Suprapubic skin (tissue), 4 donors: ENCODE data around the gene CYP2C18. TPM values are rescaled to one million over a fixed set of nuclear protein-coding genes. Genes with fewer than 3 reads are reported as not detected.
"Not testable (repeated sequence)": the region's sequence is repeated elsewhere in the genome, so short reads cannot be mapped to it uniquely, and the experiment has no call there.

ENCODE experiments used
- DNase-seq, 2 donors: peaks; one replicate each; pipeline ENCODE4 v3.0.0-alpha.2; 2019; ENCODE audit warnings: low spot score in 2 of 2
- H3K27ac ChIP-seq: fragments of 200-600 bp; sonication (generic); one replicate; pipeline ENCODE4 v1.5.1; 2019
- H3K27me3 ChIP-seq: fragments of 200-600 bp; sonication (generic); one replicate; pipeline ENCODE4 v1.5.1; 2019
- H3K36me3 ChIP-seq: fragments of 200-600 bp; sonication (generic); one replicate; pipeline ENCODE4 v1.5.1; 2019
- H3K4me1 ChIP-seq: fragments of 200-600 bp; sonication (generic); one replicate; pipeline ENCODE4 v1.5.1; 2019
- H3K4me3 ChIP-seq: fragments of 200-600 bp; sonication (generic); one replicate; pipeline ENCODE4 v1.5.1; 2019; ENCODE audit warnings: mild to moderate bottlenecking
- H3K9me3 ChIP-seq: fragments of 200-600 bp; sonication (generic); one replicate; pipeline ENCODE4 v1.5.1; 2019
- EP300 ChIP-seq: sonication (generic); formaldehyde crosslinking; IDR thresholded peaks from one replicate; pipeline ENCODE4 v1.6.1; 2017; ENCODE audit warnings: antibody characterized with exemption
- POLR2A ChIP-seq, 2 donors: fragments of 450-650 bp; IDR thresholded peaks; one replicate each; pipeline ENCODE4 v1.6.1; 2017; ENCODE audit warnings: antibody characterized with exemption in 2 of 2, mild to moderate bottlenecking in 2 of 2, moderate library complexity in 2 of 2
- POLR2AphosphoS5 ChIP-seq, 3 donors: sonication (generic); formaldehyde crosslinking; IDR thresholded peaks; one replicate each; pipeline ENCODE4 v1.6.1; 2017; ENCODE audit warnings: antibody characterized with exemption in 3 of 3
- WGBS: methylation state at CpG from one replicate; pipeline ENCODE4 v1.1.5; 2018; 5-methylcytosine and 5-hydroxymethylcytosine counted together
- total RNA-seq, 4 donors: library from RNA; depleted of rRNA; stranded (reverse); fragments of >200 nt; gene quantifications; one replicate each; pipeline ENCODE4 v1.1.0, GENCODE V29; 2016
- TF ChIP-seq, protein P1 (sequence below), 2 donors: fragments of 200-600 bp in 1 of 2; fragments of 450-650 bp in 1 of 2; sonication (generic) in 1 of 2; IDR thresholded peaks; one replicate each; pipeline ENCODE4 v1.5.1; 2016 to 2019; ENCODE audit warnings: antibody characterized with exemption in 2 of 2, mild to moderate bottlenecking in 1 of 2, moderate library complexity in 1 of 2

CYP2C18 gene
- total RNA-seq, 4 donors from 2014 or later, result 6.4 to 15.2 (median 11.1) TPM

- Histone ChIP-seq H3K4me3 (no peak overlapping the region), H3K36me3 (no peaks in the 10 kb centered on the region), H3K27me3 (no peaks in the 10 kb centered on the region), H3K27ac (no peak overlapping the region), H3K4me1 (no peaks in the 10 kb centered on the region), H3K9me3 (no peaks in the 10 kb centered on the region)
- DNase-seq, result no peak
- WGBS, result 93% methylated on average over 1 of the region's 1 CpG
- TF ChIP-seq POLR2A (IDR thresholded peaks at IDR 0.05) (no peak), EP300 (no peak), POLR2AphosphoS5 (IDR thresholded peaks at IDR 0.05) (no peak)
- TF ChIP-seq, protein P1, sequence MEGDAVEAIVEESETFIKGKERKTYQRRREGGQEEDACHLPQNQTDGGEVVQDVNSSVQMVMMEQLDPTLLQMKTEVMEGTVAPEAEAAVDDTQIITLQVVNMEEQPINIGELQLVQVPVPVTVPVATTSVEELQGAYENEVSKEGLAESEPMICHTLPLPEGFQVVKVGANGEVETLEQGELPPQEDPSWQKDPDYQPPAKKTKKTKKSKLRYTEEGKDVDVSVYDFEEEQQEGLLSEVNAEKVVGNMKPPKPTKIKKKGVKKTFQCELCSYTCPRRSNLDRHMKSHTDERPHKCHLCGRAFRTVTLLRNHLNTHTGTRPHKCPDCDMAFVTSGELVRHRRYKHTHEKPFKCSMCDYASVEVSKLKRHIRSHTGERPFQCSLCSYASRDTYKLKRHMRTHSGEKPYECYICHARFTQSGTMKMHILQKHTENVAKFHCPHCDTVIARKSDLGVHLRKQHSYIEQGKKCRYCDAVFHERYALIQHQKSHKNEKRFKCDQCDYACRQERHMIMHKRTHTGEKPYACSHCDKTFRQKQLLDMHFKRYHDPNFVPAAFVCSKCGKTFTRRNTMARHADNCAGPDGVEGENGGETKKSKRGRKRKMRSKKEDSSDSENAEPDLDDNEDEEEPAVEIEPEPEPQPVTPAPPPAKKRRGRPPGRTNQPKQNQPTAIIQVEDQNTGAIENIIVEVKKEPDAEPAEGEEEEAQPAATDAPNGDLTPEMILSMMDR (IDR thresholded peaks at IDR 0.05), result no peak
Measured at GRCh38 chr10:94644352-94644751, 39.2 kb upstream of the CYP2C18 start.

GRCh38 chr10:94645285-94645684 lies 38.2 kb upstream of the CYP2C18 start:
- no peak for TF ChIP-seq POLR2AphosphoS5 (IDR thresholded peaks at IDR 0.05)
- TF ChIP-seq EP300, result no peak
- TF ChIP-seq, protein P1 (IDR thresholded peaks at IDR 0.05), result no peak
- no peak for TF ChIP-seq POLR2A (IDR thresholded peaks at IDR 0.05)
- Histone ChIP-seq H3K27me3 (no peaks in the 10 kb centered on the region), H3K27ac (no peak overlapping the region), H3K4me1 (no peaks in the 10 kb centered on the region), H3K4me3 (no peak overlapping the region), H3K9me3 (no peaks in the 10 kb centered on the region), H3K36me3 (no peaks in the 10 kb centered on the region)
- DNase-seq, result no peak
- WGBS, result 24% methylated on average over 2 of the region's 2 CpGs

DNA sequence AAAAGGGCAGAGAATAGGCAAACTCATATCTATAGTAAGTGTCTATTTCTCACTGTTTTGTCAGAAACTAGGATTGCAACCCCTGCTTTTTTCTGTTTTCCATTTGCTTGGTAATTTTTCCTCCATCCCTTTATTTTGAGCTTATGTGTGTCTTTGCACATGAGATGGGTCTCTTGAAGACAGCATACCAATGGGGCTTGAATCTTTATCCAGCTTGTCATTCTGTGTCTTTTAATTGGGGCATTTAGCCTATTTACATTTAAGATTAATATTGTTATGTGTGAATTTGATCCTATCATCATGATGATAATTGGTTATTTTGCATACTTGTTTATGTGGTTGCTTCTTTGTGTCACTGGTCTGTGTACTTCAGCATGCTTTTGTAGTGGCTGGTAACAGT lies 28.3 kb upstream of the CYP2C18 start:
- H3K4me1 ChIP-seq, DNase-seq, H3K27me3 ChIP-seq, H3K4me3 ChIP-seq, H3K27ac ChIP-seq, H3K36me3 ChIP-seq: not testable (repeated sequence)
- peaks cover 12% of the 10 kb centered on the region for H3K9me3 ChIP-seq

GRCh38 chr10:94663061-94663460 lies 20.5 kb upstream of the CYP2C18 start:
- not testable (repeated sequence) for H3K4me3 ChIP-seq, H3K27me3 ChIP-seq, H3K4me1 ChIP-seq, H3K9me3 ChIP-seq, H3K36me3 ChIP-seq, H3K27ac ChIP-seq, DNase-seq
- WGBS, result 98% methylated on average over 4 of the region's 4 CpGs

DNA sequence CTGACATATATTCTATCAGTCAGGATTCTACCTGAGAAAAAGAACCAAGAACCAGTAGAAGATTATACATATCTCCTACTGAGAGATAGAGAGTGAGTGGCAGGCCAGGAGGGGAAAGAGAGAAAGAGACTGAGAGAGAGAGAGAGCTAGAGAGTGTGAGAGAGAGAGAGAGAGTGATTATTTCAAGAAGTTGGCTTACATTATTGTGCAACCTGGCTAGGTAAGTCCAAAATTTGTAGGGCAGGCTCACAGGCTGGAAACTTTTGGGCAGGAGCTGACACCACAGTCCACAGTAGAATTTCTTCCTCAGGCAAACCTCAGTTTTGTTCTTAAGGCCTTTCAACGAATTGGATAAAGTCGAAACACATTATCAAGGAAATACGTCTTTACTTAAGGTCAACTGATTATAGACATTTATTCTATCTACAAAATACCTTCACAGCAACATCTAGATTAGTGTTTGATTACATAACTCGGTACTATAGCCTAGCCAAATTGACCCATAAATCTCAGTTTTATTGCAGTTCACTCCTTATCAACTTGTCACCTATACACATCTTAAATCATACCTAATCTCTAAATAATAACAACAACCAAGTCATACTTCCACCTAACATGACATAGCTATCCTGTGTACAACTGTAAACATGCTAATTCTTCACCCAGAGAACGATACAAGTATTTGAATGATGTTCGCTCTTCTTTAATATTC lies 17.0 kb upstream of the CYP2C18 start:
- H3K4me3 ChIP-seq, result no peak overlapping the region
- H3K27ac ChIP-seq, result no peak overlapping the region
- H3K27me3 ChIP-seq, result no peaks in the 10 kb centered on the region
- no peak for TF ChIP-seq POLR2AphosphoS5 (IDR thresholded peaks at IDR 0.05)
- TF ChIP-seq POLR2A (IDR thresholded peaks at IDR 0.05), result no peak
- TF ChIP-seq EP300, result no peak
- TF ChIP-seq, protein P1 (IDR thresholded peaks at IDR 0.05), result no peak
- 65% methylated on average over 6 of the region's 6 CpGs for WGBS
- no peak for DNase-seq
- no peaks in the 10 kb centered on the region for H3K4me1 ChIP-seq
- H3K9me3 ChIP-seq, result no peaks in the 10 kb centered on the region
- H3K36me3 ChIP-seq, result no peaks in the 10 kb centered on the region

- DNase-seq, result no peak
- Histone ChIP-seq H3K4me3 (no peak overlapping the region), H3K36me3 (no peaks in the 10 kb centered on the region), H3K27me3 (no peaks in the 10 kb centered on the region), H3K27ac (no peak overlapping the region), H3K9me3 (no peaks in the 10 kb centered on the region), H3K4me1 (no peaks in the 10 kb centered on the region)
- TF ChIP-seq POLR2A (IDR thresholded peaks at IDR 0.05) (no peak), EP300 (no peak), POLR2AphosphoS5 (IDR thresholded peaks at IDR 0.05) (no peak)
- TF ChIP-seq, protein P1 (IDR thresholded peaks at IDR 0.05), result no peak
- WGBS, result 82% methylated on average over 1 of the region's 1 CpG
Measured at GRCh38 chr10:94673614-94674321, 9.8 kb upstream of the CYP2C18 start.
